GM18520 (cell line): ENCODE data around the gene CCDC91.
"Not testable (repeated sequence)": the region's sequence is repeated elsewhere in the genome, so short reads cannot be mapped to it uniquely, and the experiment has no call there.

Source experiments
- ATAC-seq: cut with Tn5 transposase; IDR thresholded peaks from one replicate; pipeline ENCODE4 v1.9.1; 2021; ENCODE audit not compliant: unreplicated experiment

The CCDC91 gene

GRCh38 chr12:28180786-28181185 lies 9.5 kb upstream of the CCDC91 start:
- no peak for ATAC-seq

DNA sequence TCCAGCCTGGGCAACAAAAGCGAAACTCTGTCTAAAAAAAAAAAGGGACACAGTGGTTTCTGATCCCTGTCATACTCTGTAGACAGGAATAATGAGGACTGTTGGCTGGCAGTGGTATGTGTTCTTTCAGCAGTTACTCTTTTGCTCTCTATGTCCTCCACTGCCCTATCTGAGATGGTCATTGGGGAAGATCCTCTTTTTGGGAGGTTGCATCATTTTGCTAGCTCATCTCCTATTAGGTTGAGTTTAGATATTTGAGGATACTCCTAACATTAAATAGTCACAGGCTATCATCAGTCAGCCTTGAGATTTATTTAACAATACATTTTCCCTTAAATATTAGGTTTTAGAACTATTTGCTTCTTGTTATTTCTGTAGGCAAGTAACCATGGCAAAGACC lies 5.9 kb upstream of the CCDC91 start:
- no peak for ATAC-seq

GRCh38 chr12:28186500-28186899 lies 3.8 kb upstream of the CCDC91 start:
- ATAC-seq, result no peak

- ATAC-seq, result no peak
Measured at GRCh38 chr12:28189784-28190320, 404 bp upstream of the CCDC91 start.

DNA sequence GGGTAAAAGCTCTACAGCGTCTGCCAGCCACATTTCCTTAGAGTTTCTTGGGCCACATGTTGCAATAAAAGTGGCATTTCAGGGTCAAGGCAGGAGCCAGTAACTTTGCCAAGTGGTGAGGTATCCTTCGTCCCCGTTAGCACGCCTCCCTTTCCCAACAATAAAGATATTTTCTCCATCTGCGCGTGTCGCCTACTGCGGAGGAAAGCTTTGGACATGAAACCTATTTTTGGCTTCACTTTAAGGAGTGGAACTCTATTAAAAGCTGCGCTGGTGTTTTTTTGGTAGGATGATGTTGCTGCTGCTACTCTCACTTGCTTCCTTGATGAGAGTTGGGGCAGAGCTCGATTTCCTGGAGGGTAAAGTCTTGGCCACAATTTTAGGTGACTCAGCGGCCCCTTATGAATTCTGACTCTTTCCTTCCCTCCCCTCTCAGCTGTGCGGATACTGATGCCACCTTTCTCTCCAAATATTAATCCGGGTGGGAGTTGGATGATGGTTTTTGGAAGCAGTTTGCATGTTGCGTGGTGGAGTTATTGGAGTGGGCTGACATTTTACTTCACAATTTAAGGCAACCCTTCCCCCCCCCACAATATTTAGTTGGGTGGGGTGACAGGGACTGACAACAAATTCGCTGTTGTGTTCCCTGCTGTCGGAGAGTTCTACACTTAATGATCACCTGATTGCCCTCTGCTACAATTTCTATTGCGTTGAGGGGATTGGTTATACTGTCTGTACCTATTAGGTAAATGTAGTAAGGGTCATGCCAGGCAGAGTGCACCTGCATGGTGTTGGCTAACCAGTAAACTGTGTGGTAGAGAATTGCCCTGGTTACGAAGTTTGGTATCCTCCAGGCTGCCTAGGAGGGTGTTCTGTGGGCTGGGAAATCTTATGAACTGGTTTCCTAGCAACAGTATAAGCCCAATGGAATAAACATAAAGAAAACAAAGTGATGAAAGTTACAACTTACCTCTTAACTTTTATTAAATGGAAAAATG lies 1.1 kb downstream of the CCDC91 start:
- ATAC-seq, result no peak

GRCh38 chr12:28192125-28192524 lies 1.9 kb downstream of the CCDC91 start:
- no peak for ATAC-seq

- ATAC-seq, result not testable (repeated sequence)
Measured at GRCh38 chr12:28194621-28195020, 4.4 kb downstream of the CCDC91 start.

DNA sequence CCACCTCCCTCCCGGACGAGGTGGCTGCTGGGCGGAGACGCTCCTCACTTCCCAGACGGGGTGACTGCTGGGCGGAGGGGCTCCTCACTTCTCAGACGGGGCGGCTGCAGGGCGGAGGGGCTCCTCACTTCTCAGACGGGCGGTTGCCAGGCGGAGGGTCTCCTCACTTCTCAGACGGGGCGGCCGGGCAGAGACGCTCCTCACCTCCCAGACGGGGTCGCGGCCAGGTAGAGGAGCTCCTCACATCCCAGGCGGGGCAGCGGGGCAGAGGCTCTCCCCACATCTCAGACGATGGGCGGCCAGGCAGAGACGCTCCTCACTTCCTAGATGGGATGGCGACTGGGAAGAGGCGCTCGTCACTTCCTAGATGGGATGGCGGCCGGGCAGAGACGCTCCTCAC lies 10.9 kb downstream of the CCDC91 start:
- not testable (repeated sequence) for ATAC-seq

- ATAC-seq, result no peak
Measured at GRCh38 chr12:28202374-28203130, 12.3 kb downstream of the CCDC91 start.

DNA sequence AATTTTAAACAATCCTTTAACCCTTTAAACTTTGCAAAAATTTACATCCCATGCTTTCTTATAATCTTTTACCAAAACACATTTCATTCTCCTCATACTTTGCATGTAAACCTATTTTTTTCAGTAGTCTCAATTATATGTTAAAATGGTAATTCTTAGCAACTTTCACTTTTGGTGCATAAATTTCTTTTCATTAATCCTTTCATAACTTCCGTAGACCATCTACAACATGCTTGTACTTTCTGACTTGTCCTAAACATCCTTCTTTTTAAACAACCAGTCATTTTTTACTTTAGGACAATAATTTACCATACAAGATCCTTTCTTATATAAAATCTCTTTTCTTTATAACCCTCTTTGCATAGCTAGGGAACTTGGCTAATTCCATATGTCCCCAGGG lies 19.5 kb downstream of the CCDC91 start:
- ATAC-seq, result no peak

DNA sequence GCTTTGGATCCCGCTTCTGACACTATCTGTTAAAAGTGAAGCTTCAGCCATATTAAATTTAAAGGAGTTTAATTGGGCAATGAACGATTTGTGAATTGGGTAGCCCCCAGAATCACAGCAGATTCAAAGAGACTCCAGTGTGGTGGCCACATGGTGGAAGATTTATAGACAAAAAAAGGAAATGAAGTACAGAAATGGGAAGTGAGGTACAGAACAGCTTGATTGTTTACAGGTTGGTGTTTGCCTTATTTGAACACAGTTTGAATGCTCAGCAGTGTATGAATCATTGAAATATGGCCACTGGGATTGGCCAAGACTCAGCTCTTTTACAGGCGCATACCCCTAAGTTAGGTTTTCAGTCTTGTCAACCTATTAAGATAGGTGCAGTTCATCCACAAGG lies 21.9 kb downstream of the CCDC91 start:
- no peak for ATAC-seq

DNA sequence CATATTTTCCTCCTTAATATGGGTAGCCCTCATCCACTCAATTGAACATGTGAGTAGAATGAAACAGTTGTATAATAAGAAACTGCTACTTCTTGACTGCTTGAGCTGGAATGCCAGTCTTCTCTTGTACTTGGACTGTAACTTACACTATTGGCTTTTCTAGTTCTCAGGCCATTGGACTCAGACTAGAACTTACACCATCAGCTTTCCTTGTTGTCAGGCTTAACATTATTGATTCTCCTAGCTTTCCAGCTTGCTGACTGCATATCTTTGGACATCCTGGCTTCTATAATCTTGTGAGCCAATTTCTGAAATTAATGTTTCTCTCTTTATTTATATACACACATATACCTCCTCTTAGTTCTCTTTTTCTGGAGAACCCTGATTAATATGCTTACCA lies 24.8 kb downstream of the CCDC91 start:
- no peak for ATAC-seq

GRCh38 chr12:28216016-28216415 lies 25.8 kb downstream of the CCDC91 start:
- no peak for ATAC-seq

DNA sequence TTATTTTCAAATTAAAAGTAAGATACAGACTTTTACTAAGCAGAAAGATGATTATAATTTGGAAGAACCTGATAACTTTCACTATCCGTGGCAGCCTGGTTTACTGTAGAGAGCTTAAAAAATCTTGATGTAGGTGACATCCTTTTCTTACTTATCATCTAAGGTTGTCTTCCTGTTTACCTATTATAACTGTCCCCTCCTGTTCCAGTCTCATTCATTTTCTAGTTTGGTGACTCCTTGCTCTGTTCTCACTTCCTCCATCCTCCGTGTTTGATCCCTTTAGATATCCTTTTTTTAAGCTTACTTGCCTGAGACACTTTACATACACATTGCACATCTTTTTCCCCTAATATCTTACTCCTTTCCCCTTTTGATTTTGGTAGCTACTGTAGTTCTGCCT lies 27.5 kb downstream of the CCDC91 start:
- ATAC-seq, result no peak

GRCh38 chr12:28218875-28219274 lies 28.6 kb downstream of the CCDC91 start:
- ATAC-seq, result no peak

DNA sequence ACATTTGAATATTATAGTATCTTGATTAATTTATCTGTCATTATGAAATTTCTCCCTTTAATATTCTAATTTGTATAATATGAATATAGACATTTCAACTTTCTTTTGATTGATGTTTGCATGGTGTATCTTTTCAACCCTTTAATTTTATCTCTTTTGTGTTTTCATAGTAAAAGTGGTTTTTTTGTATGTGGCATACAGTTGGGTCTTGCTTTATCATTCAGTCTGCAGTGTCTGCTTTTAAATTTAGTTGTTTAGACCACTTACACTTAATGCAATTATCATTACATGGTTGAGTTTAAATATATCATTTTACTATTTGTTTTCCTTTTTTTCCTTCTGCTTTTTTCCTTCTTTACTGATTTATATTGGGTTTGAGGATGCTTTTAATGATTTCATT lies 29.6 kb downstream of the CCDC91 start:
- no peak for ATAC-seq

GRCh38 chr12:28222081-28222700 lies 31.9 kb downstream of the CCDC91 start:
- no peak for ATAC-seq

- ATAC-seq, result peak; percentile 88
Measured at GRCh38 chr12:28223025-28223554, 32.8 kb downstream of the CCDC91 start.

DNA sequence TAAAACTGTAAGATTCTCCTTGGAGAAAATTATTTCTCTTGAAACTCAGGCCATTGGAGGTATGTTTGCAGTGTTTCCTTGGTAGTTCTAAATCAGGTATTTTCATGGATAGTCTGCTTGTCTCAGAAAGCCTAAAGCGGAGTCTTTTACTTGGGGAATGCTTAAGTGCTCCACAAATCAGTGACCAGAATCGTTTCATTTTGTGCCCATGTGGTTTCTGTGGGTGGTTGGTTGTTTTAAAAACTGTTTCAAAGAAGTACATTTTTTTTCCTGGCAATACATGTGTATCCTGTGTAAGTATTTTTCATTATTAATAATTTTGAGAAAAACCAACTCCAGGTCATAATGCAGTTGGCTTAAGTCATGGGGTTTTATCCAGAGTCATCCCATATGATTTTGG lies 33.6 kb downstream of the CCDC91 start:
- no peak for ATAC-seq

- no peak for ATAC-seq
Measured at GRCh38 chr12:28226705-28227104, 36.4 kb downstream of the CCDC91 start.

GRCh38 chr12:28227251-28227650 lies 37.0 kb downstream of the CCDC91 start:
- no peak for ATAC-seq
